ENCODE measurements around the gene CROCC. TPM values are rescaled to one million over a fixed set of nuclear protein-coding genes. Genes with fewer than 3 reads are reported as not detected.

CROCC gene
- polyA plus RNA-seq, 2 of the 4 experiments (the other 2 are of a cell fraction): 4.4 to 10.6 TPM

DNA sequence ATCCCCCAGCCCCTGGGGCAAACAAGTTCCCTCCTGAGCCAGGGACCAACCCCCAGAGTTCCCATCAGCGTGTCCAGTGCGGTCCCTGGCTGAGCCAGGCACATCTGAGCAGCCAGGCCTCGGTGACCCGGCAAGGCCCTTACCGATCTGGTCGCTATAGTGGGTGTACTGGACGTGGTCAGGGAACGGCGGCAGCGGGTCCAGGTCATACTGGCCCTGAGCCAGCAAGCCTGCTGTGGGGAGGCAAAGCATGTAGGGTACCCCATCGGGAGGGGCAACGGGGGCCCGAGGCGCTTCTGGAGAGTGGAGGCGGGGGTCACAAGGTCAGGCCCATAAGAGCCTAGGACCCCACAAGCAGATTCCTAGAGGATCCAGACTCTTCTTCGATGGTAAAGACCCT is 55.2 kb downstream of the CROCC start:
- Histone ChIP-seq H3K4me3 (no peak overlapping the region), H3K27ac (no peak overlapping the region), H3K4me1 (no peaks in the 10 kb centered on the region), H3K9me3 (no peaks in the 10 kb centered on the region), H3K4me2 (no peak overlapping the region)
- WGBS (ENCODE audit: missing lambda C conversion rate): 86% methylated on average over 10 of the region's 16 CpGs
- TF ChIP-seq KDM5A (IDR thresholded peaks at IDR 0.05) (no peak), TP53 (CRISPR knock-in tag; IDR thresholded peaks at IDR 0.05) (no peak), KDM1A (IDR thresholded peaks at IDR 0.05; ENCODE audit: low read depth) (no peak), BHLHE40 (IDR thresholded peaks at IDR 0.05; ENCODE audit: low read depth, low read length) (no peak), FOXS1 (CRISPR knock-in tag; IDR thresholded peaks at IDR 0.05) (no peak), CBX2 (IDR thresholded peaks at IDR 0.05; ENCODE audit: borderline replicate concordance, low read depth) (no peak), NFE2L2 (conservative IDR thresholded peaks at IDR 0.05; ENCODE audit: low read length) (no peak), HOXB5 (CRISPR knock-in tag; IDR thresholded peaks at IDR 0.05) (no peak), EHF (CRISPR knock-in tag; IDR thresholded peaks at IDR 0.05) (no peak), EP300 (IDR thresholded peaks at IDR 0.05) (no peak)
- TF ChIP-seq, protein P1, sequence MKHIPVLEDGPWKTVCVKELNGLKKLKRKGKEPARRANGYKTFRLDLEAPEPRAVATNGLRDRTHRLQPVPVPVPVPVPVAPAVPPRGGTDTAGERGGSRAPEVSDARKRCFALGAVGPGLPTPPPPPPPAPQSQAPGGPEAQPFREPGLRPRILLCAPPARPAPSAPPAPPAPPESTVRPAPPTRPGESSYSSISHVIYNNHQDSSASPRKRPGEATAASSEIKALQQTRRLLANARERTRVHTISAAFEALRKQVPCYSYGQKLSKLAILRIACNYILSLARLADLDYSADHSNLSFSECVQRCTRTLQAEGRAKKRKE (CRISPR knock-in tag; IDR thresholded peaks at IDR 0.05; ENCODE audit: low read depth): no peak
- no peak for ATAC-seq
- ChIA-PET CTCF (interaction anchor here (1.3 to 1.5 kb wide), 2 partner anchors 13 to 16 kb away, joined by 4 to 5 read pairs; no protein-coding TSS in a partner anchor), POLR2A (no interaction called here)
- no peak for FAIRE-seq
- DNase-seq (ENCODE audit: low read depth in 1 of 2, low spot score in 1 of 2): no peak

DNA sequence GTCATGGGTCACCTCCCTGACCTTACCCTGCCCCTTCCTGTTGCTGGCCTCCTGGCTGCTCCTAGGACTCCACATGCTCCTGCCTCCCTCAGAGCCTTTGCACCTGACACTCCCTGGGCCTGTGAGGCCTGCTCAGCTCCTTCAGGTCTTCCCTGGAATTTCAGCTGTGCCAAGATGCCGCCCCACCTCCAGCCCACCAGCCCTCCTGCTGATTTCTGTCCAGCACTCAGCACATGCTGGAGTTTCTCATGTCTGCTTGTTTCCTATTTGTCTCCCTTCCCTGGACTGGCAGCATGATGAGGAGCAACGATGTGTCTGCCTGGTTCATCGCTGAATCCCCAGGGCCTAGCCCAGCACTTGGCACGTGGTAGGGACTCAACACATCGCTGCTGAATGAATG is 55.6 kb downstream of the CROCC start:
- Histone ChIP-seq H3K4me3 (no peak overlapping the region), H3K4me1 (no peaks in the 10 kb centered on the region), H3K4me2 (no peak overlapping the region), H3K9me3 (no peaks in the 10 kb centered on the region), H3K27ac (no peak overlapping the region)
- POLR2A ChIA-PET: no interaction called here
- DNase-seq (ENCODE audit: low read depth in 1 of 2, low spot score in 1 of 2) (no peak), ATAC-seq (0 out of 6 replicates have a peak, but pooled peaks of 1 of the 2 experiments have one; percentile 8), FAIRE-seq (no peak)
- no peak for TF ChIP-seq HEYL (CRISPR knock-in tag; IDR thresholded peaks at IDR 0.05)
- no peak for TF ChIP-seq POLR2AphosphoS2 (conservative IDR thresholded peaks at IDR 0.05; ENCODE audit: low read length)
- 95% methylated on average over 5 of the region's 5 CpGs for WGBS (ENCODE audit: missing lambda C conversion rate)
- CTCF ChIA-PET: interaction anchor here (1.5 kb wide), 1 partner anchor 16 kb away, joined by 4 read pairs; no protein-coding TSS in a partner anchor

DNA sequence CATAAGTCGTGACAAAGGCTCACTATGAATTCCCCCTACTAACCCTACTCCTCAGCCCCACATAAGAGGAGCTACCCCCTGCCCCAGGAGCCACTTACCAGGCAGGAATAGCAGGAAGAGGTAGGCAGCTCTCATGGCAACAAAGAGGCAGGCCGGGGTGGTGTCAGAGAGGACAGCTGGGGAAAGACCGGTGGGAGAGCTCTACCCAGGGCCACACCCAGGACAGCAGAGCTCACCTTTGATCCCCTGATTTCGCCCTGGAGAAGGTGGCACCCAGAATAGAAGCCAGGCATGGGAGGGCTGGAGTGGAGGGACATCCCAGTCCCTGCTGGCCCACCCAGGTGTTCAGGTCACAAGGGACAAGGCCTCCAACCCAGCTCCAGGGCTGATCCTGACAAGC is 56.4 kb downstream of the CROCC start:
- CTCF ChIA-PET: interaction anchor here (0.6 to 1.5 kb wide), 5 partner anchors 11 to 68 kb away, joined by 3 to 4 read pairs (median 4); no protein-coding TSS in a partner anchor
- FAIRE-seq (no peak), ATAC-seq (peak in 1 of 2 experiments; percentile 8; a peak in 3 of 6 replicates), DNase-seq (ENCODE audit: low read depth in 1 of 2, low spot score in 1 of 2) (no peak)
- TF ChIP-seq, protein P2, sequence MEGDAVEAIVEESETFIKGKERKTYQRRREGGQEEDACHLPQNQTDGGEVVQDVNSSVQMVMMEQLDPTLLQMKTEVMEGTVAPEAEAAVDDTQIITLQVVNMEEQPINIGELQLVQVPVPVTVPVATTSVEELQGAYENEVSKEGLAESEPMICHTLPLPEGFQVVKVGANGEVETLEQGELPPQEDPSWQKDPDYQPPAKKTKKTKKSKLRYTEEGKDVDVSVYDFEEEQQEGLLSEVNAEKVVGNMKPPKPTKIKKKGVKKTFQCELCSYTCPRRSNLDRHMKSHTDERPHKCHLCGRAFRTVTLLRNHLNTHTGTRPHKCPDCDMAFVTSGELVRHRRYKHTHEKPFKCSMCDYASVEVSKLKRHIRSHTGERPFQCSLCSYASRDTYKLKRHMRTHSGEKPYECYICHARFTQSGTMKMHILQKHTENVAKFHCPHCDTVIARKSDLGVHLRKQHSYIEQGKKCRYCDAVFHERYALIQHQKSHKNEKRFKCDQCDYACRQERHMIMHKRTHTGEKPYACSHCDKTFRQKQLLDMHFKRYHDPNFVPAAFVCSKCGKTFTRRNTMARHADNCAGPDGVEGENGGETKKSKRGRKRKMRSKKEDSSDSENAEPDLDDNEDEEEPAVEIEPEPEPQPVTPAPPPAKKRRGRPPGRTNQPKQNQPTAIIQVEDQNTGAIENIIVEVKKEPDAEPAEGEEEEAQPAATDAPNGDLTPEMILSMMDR (IDR thresholded peaks at IDR 0.05): no peak
- TF ChIP-seq ZC3H11A (IDR thresholded peaks at IDR 0.05) (no peak), JUNB (IDR thresholded peaks at IDR 0.05) (no peak), ZSCAN20 (CRISPR knock-in tag; IDR thresholded peaks at IDR 0.05) (no peak), TP53 (CRISPR knock-in tag; IDR thresholded peaks at IDR 0.05) (no peak), HEYL (CRISPR knock-in tag; IDR thresholded peaks at IDR 0.05) (no peak), CEBPB (IDR thresholded peaks at IDR 0.05) (no peak), CBX8 (IDR thresholded peaks at IDR 0.05) (no peak), RFX5 (IDR thresholded peaks at IDR 0.05) (no peak), SMC3 (IDR thresholded peaks at IDR 0.05) (no peak), HOXB5 (CRISPR knock-in tag; IDR thresholded peaks at IDR 0.05) (no peak), CHD2 (IDR thresholded peaks at IDR 0.05; ENCODE audit: low read length, partially characterized antibody) (no peak)
- TF ChIP-seq, protein P3, sequence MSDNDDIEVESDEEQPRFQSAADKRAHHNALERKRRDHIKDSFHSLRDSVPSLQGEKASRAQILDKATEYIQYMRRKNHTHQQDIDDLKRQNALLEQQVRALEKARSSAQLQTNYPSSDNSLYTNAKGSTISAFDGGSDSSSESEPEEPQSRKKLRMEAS (IDR thresholded peaks at IDR 0.05): no peak
- TF ChIP-seq, protein P4, sequence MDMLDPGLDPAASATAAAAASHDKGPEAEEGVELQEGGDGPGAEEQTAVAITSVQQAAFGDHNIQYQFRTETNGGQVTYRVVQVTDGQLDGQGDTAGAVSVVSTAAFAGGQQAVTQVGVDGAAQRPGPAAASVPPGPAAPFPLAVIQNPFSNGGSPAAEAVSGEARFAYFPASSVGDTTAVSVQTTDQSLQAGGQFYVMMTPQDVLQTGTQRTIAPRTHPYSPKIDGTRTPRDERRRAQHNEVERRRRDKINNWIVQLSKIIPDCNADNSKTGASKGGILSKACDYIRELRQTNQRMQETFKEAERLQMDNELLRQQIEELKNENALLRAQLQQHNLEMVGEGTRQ (IDR thresholded peaks at IDR 0.05): no peak
- Histone ChIP-seq H3K27ac (0 out of 6 replicates have a peak overlapping the region, but pooled peaks of 1 of the 2 experiments have one; percentile 26), H3K4me3 (no peak overlapping the region), H3K4me2 (no peak overlapping the region), H3K9me3 (no peaks in the 10 kb centered on the region), H3K4me1 (no peaks in the 10 kb centered on the region)
- POLR2A ChIA-PET: no interaction called here
- 100% methylated on average over 2 of the region's 4 CpGs for WGBS (ENCODE audit: missing lambda C conversion rate)
